Measurements from ENCODE around the gene OXTR. TPM values are rescaled to one million over a fixed set of nuclear protein-coding genes. Genes with fewer than 3 reads are reported as not detected.
A peak's percentile ranks its signal among the peaks of the same experiment; 100 is the strongest.

The OXTR gene
- total RNA-seq: under 1 TPM; 0.60 to 0.70 TPM

DNA sequence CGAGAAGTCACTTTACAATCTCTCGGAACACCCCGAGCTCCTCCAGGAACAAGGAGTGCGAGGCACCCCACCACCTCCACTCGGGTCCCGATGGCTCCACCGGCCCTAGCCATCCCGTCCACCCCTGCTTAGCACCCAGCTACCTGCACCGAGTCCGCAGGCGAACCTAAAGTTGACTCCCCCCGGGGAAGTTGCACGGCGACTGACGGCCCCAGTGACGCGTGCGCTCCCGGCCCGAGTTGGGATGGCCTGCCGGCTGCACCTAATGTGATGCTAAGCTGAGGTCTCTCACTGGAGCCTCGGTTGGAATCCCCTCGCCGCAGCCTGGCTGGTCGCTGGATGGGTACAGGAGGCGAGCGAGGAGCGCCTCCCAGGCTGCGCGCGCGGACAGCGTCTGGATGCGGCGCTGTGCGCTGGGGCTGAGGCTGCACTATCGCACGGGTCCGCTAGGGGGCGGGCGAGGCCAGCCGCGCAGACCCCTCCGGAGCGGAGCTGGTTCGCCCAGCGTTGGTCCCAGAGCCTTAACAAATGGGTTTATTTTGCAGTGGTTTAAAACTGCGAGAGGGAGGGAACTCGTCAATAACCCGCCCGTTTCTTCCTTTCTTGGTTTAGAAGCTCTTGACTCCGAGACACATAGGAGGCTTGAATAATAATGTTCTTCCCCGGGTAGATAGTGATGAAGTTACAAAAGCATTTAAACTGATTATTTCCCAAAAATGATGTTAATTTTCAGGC lies at the start of gene OXTR:
Gene OXTR (minus strand): TSS at position 526 of the 735 bp plus-strand sequence. CDS start 1,426 bp downstream, outside the sequence.
- Mint-ChIP-seq H3K4me3 (peak within 1 kb of the TSS; percentile 56), H3K9me3 (no peaks in the 10 kb centered on the region), H3K4me1 (peaks cover 14% of the 10 kb centered on the region), H3K36me3 (no peaks in the 10 kb centered on the region), H3K27ac (no peak within 1 kb of the TSS), H3K27me3 (peaks cover 62% of the 10 kb centered on the region)
- DNase-seq: peak; percentile 71

DNA sequence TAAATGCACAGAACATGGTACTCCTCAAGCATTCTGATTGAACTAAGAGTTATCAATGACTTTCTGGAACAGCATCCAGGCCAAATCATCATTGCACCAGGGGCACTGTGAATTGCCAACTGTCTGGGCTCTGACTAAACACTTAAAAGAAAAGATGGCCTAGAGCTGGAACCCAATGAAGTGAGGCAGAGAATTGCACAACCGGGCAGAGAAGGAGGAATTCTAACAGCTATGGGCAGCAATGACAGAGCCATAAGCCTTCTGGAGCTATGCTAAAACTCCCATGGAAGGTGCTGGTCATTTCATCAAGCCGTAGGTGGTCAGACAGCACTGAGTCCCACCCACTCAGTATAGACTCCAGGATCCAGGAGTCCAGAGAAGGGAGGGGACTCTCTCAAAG lies 48.1 kb upstream of the OXTR start:
- H3K9me3 Mint-ChIP-seq: peaks cover 15% of the 10 kb centered on the region
- no peak overlapping the region for H3K27ac Mint-ChIP-seq
- no peak overlapping the region for H3K4me3 Mint-ChIP-seq

GRCh38 chr3:8816106-8816505 lies 46.7 kb upstream of the OXTR start:
- Mint-ChIP-seq H3K4me3 (no peak overlapping the region), H3K27me3 (no peaks in the 10 kb centered on the region), H3K27ac (no peak overlapping the region), H3K9me3 (peaks cover 15% of the 10 kb centered on the region), H3K36me3 (peaks cover 17% of the 10 kb centered on the region), H3K4me1 (no peaks in the 10 kb centered on the region)
- DNase-seq: no peak

More for the DNA sequence above, 48.1 kb upstream of the OXTR start:
- Mint-ChIP-seq H3K4me1 (no peaks in the 10 kb centered on the region), H3K36me3 (peaks cover 26% of the 10 kb centered on the region), H3K27me3 (no peaks in the 10 kb centered on the region)
- no peak for DNase-seq

DNA sequence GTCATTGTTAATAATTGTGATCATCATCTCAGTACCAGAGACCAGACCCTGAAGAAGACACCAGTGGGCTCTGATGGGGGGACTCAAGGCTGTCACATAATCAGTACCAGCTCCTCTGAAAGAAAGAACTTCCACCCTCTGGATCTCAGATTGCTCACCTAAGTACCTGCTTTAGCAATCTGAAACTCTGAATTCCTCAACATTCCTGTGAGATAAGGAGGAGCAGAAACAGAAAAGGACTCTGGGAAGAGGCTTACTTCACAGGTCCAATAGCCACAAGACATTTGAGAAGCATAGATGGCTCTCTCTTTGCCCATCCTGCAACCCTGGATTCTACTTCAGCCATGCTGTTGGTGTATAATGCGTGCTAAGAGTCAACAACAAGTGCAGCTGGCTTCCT lies 44.0 kb upstream of the OXTR start:
- H3K27ac Mint-ChIP-seq: no peak overlapping the region
- H3K27me3 Mint-ChIP-seq: no peaks in the 10 kb centered on the region
- no peak for DNase-seq
- H3K4me1 Mint-ChIP-seq: no peaks in the 10 kb centered on the region
- H3K36me3 Mint-ChIP-seq: peaks cover 7% of the 10 kb centered on the region
- peaks cover 3% of the 10 kb centered on the region for H3K9me3 Mint-ChIP-seq
- H3K4me3 Mint-ChIP-seq: no peak overlapping the region

GRCh38 chr3:8810561-8810960 lies 41.1 kb upstream of the OXTR start:
- DNase-seq: no peak
- Mint-ChIP-seq H3K27ac (no peak overlapping the region), H3K4me1 (no peaks in the 10 kb centered on the region), H3K27me3 (no peaks in the 10 kb centered on the region), H3K9me3 (no peaks in the 10 kb centered on the region), H3K4me3 (no peak overlapping the region), H3K36me3 (no peaks in the 10 kb centered on the region)

DNA sequence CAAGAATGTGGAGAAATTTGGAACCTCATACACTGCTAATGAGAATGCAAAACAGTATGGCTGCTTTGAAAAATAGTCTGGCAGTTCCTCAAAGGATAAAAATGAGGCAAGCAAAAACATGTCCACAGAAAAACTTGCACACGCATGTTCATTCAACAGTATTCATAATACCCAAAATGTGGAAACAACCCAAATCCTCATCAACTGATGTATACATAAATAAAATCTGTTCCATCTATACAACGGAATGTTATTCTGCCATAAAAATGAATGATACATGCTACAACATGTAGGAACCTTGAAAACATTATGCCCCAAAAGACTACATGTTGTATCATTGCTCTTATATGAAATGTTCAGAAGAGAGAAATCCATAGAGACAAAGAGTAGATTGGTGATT lies 36.4 kb upstream of the OXTR start:
- no peaks in the 10 kb centered on the region for H3K27me3 Mint-ChIP-seq
- H3K27ac Mint-ChIP-seq: no peak overlapping the region
- DNase-seq: no peak
- H3K9me3 Mint-ChIP-seq: peaks cover under 1% of the 10 kb centered on the region
- H3K4me1 Mint-ChIP-seq: no peaks in the 10 kb centered on the region
- H3K4me3 Mint-ChIP-seq: no peak overlapping the region
- peaks cover 3% of the 10 kb centered on the region for H3K36me3 Mint-ChIP-seq

DNA sequence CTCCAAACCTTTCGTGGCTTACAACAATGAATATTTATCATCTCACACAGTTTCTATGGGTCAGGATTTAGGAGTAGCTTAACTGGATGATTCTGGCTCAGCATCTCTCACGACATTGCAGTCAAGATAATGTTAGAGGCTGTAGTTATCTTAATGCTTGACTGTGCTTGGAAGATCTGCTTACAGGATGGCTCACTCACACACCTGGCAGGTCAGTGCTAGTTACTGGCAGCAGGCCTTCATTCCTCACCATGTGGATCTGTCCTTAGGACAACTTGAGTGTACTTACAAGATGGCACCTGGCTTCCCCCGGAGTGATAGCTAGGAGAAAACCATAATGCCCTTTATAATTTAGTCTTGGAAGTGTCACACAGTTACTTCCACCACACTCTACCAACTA lies 32.8 kb upstream of the OXTR start:
- H3K4me3 Mint-ChIP-seq: no peak overlapping the region

DNA sequence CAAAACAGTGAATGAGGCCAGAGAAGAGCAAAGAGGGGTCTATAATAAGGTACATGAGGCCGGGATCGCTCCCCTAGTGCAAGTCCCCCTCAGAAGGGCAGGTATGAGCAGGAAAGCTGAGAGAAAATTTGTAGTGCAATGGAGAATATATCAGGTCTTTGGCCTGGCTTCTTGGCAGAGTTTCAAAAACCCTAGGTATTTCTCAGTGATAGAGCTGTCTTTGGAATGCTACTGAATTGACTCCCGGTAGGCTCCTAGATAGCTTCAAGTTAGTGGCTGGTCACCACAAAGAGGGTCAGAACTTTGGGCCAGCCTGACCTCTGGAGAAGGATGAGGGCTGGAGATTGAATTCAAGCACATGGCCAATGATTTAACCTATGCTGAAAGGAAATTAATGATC lies 30.6 kb upstream of the OXTR start:
- Mint-ChIP-seq H3K4me1 (no peaks in the 10 kb centered on the region), H3K4me3 (no peak overlapping the region), H3K36me3 (peaks cover 4% of the 10 kb centered on the region), H3K27ac (no peak overlapping the region), H3K27me3 (no peaks in the 10 kb centered on the region), H3K9me3 (peaks cover 6% of the 10 kb centered on the region)
- DNase-seq: no peak

More for the DNA sequence above, 32.8 kb upstream of the OXTR start:
- no peaks in the 10 kb centered on the region for H3K4me1 Mint-ChIP-seq
- H3K9me3 Mint-ChIP-seq: peaks cover 6% of the 10 kb centered on the region
- H3K27ac Mint-ChIP-seq: no peak overlapping the region
- H3K36me3 Mint-ChIP-seq: peaks cover 3% of the 10 kb centered on the region
- no peak for DNase-seq
- no peaks in the 10 kb centered on the region for H3K27me3 Mint-ChIP-seq

- H3K4me1 Mint-ChIP-seq: no peaks in the 10 kb centered on the region
- H3K36me3 Mint-ChIP-seq: peaks cover 1% of the 10 kb centered on the region
- peaks cover 6% of the 10 kb centered on the region for H3K9me3 Mint-ChIP-seq
- no peak for DNase-seq
- no peak overlapping the region for H3K27ac Mint-ChIP-seq
- H3K4me3 Mint-ChIP-seq: no peak overlapping the region
- no peaks in the 10 kb centered on the region for H3K27me3 Mint-ChIP-seq
Observed at GRCh38 chr3:8794247-8794646, 24.8 kb upstream of the OXTR start.

GRCh38 chr3:8793242-8793641 lies 23.8 kb upstream of the OXTR start:
- Mint-ChIP-seq H3K27me3 (no peaks in the 10 kb centered on the region), H3K36me3 (peaks cover 1% of the 10 kb centered on the region), H3K4me3 (no peak overlapping the region), H3K9me3 (peaks cover 9% of the 10 kb centered on the region), H3K27ac (no peak overlapping the region), H3K4me1 (no peaks in the 10 kb centered on the region)
- no peak for DNase-seq

- Mint-ChIP-seq H3K36me3 (no peaks in the 10 kb centered on the region), H3K4me3 (no peak overlapping the region), H3K27me3 (no peaks in the 10 kb centered on the region), H3K9me3 (peaks cover 14% of the 10 kb centered on the region), H3K27ac (no peak overlapping the region), H3K4me1 (no peaks in the 10 kb centered on the region)
- no peak for DNase-seq
Observed at GRCh38 chr3:8790529-8790928, 21.1 kb upstream of the OXTR start.

GRCh38 chr3:8784676-8785435 lies 15.4 kb upstream of the OXTR start:
- Mint-ChIP-seq H3K4me3 (no peak overlapping the region), H3K27me3 (no peaks in the 10 kb centered on the region), H3K27ac (no peak overlapping the region), H3K9me3 (peaks cover 13% of the 10 kb centered on the region), H3K4me1 (no peaks in the 10 kb centered on the region), H3K36me3 (no peaks in the 10 kb centered on the region)
- no peak for DNase-seq

- no peaks in the 10 kb centered on the region for H3K9me3 Mint-ChIP-seq
- DNase-seq: no peak
- no peaks in the 10 kb centered on the region for H3K4me1 Mint-ChIP-seq
- H3K27me3 Mint-ChIP-seq: no peaks in the 10 kb centered on the region
- no peaks in the 10 kb centered on the region for H3K36me3 Mint-ChIP-seq
- H3K4me3 Mint-ChIP-seq: no peak overlapping the region
- H3K27ac Mint-ChIP-seq: no peak overlapping the region
Observed at GRCh38 chr3:8780279-8780678, 10.9 kb upstream of the OXTR start.

DNA sequence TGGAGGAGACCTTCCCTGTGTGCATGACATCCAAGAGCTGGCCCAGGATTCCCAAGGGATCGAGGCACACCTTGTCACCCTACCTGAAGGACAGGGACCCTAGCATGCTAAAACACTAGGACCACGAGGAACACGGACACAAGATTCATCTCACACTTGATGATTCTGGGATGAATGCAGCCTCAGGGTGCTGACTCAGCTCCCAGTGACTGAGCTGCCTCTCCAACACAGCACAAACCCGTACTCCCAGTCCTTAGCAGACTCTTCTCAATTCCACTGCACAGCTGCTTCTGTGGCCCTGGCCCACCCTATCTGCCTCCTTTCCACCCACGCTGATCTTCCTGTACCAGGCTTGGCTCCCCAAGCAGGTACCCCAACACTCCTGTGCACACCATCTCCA lies 9.1 kb upstream of the OXTR start:
- DNase-seq: no peak
- Mint-ChIP-seq H3K4me1 (no peaks in the 10 kb centered on the region), H3K27ac (no peak overlapping the region), H3K4me3 (no peak overlapping the region), H3K27me3 (no peaks in the 10 kb centered on the region), H3K9me3 (no peaks in the 10 kb centered on the region), H3K36me3 (no peaks in the 10 kb centered on the region)

GRCh38 chr3:8777978-8778267 lies 8.5 kb upstream of the OXTR start:
- H3K36me3 Mint-ChIP-seq: no peaks in the 10 kb centered on the region
- no peaks in the 10 kb centered on the region for H3K4me1 Mint-ChIP-seq
- DNase-seq: no peak
- H3K27ac Mint-ChIP-seq: no peak overlapping the region
- no peak overlapping the region for H3K4me3 Mint-ChIP-seq
- H3K9me3 Mint-ChIP-seq: no peaks in the 10 kb centered on the region
- H3K27me3 Mint-ChIP-seq: peaks cover under 1% of the 10 kb centered on the region
